KBM-7 (cell line): ENCODE measurements around the gene WDR74.
"Not testable (repeated sequence)": the region's sequence is repeated elsewhere in the genome, so short reads cannot be mapped to it uniquely, and the experiment has no call there.

Experiments
- DNase-seq: peaks from one replicate; pipeline ENCODE4 v3.0.0-alpha.2; 2015
- in situ Hi-C: fragments of 300-500 bp; cut with MboI; formaldehyde crosslinking; loops from 2 replicates; pipeline ENCODE4 v1.14.3; 2020; ENCODE audit warnings: low sequenced_read_pairs, low pct_unique_long_range_greater_than_20kb, mixed read lengths

WDR74 gene

GRCh38 chr11:62844154-62844553 is 4.8 kb upstream of the WDR74 start:
- in situ Hi-C loops, result no loop called here
- no peak for DNase-seq

GRCh38 chr11:62843466-62843865 is 4.1 kb upstream of the WDR74 start:
- in situ Hi-C loops, result no loop called here
- no peak for DNase-seq

- DNase-seq, in situ Hi-C loops: not testable (repeated sequence)
Measured at GRCh38 chr11:62842891-62843290, 3.5 kb upstream of the WDR74 start.

- in situ Hi-C loops, result no loop called here
- DNase-seq, result peak; percentile 42
Measured at GRCh38 chr11:62842171-62842741, 2.9 kb upstream of the WDR74 start.

GRCh38 chr11:62841361-62842170 is 2.2 kb upstream of the WDR74 start:
- in situ Hi-C loops, result no loop called here
- DNase-seq, result peak; percentile 99

- in situ Hi-C loops, result not testable (repeated sequence)
- DNase-seq, result peak; percentile 79
Measured at GRCh38 chr11:62840721-62841360, 1.5 kb upstream of the WDR74 start.

GRCh38 chr11:62835336-62835735 is 4.1 kb downstream of the WDR74 start:
- DNase-seq, result no peak
- in situ Hi-C loops, result no loop called here

GRCh38 chr11:62832336-62833234 is 6.8 kb downstream of the WDR74 start, which contains the start of gene TEX54:
Gene TEX54, minus strand, starts transcription at chr11:62832841.
- no peak for DNase-seq
- in situ Hi-C loops, result no loop called here

GRCh38 chr11:62831520-62832335 is 7.7 kb downstream of the WDR74 start, which contains the start of gene STX5:
Gene STX5, minus strand, starts transcription at chr11:62832051. Its CDS starts 808 bp downstream, at chr11:62831243.
- peak; percentile 98 for DNase-seq
- in situ Hi-C loops, result no loop called here

GRCh38 chr11:62830904-62831519 is 8.4 kb downstream of the WDR74 start:
- no peak for DNase-seq
- in situ Hi-C loops, result no loop called here

- in situ Hi-C loops, DNase-seq: not testable (repeated sequence)
Measured at GRCh38 chr11:62828130-62828529, 11.3 kb downstream of the WDR74 start.

- no peak for DNase-seq
- in situ Hi-C loops, result no loop called here
Measured at GRCh38 chr11:62823677-62824076, 15.7 kb downstream of the WDR74 start.

- in situ Hi-C loops, result no loop called here
- DNase-seq, result no peak
Measured at GRCh38 chr11:62817129-62817528, 22.3 kb downstream of the WDR74 start.

- DNase-seq, result no peak
- in situ Hi-C loops, result no loop called here
Measured at GRCh38 chr11:62816557-62816956, 22.8 kb downstream of the WDR74 start.

GRCh38 chr11:62811659-62812058 is 27.7 kb downstream of the WDR74 start:
- in situ Hi-C loops, result no loop called here
- DNase-seq, result no peak

- in situ Hi-C loops, result no loop called here
Measured at GRCh38 chr11:62810748-62811147, 28.6 kb downstream of the WDR74 start.

GRCh38 chr11:62806611-62807121 is 32.7 kb downstream of the WDR74 start:
- peak; percentile 74 for DNase-seq
- in situ Hi-C loops, result no loop called here

More at GRCh38 chr11:62810748-62811147, 28.6 kb downstream of the WDR74 start:
- no peak for DNase-seq

GRCh38 chr11:62805961-62806441 is 33.4 kb downstream of the WDR74 start:
- in situ Hi-C loops, result no loop called here
- DNase-seq, result no peak
